Measurements from ENCODE around the gene SEPHS2.

DNA sequence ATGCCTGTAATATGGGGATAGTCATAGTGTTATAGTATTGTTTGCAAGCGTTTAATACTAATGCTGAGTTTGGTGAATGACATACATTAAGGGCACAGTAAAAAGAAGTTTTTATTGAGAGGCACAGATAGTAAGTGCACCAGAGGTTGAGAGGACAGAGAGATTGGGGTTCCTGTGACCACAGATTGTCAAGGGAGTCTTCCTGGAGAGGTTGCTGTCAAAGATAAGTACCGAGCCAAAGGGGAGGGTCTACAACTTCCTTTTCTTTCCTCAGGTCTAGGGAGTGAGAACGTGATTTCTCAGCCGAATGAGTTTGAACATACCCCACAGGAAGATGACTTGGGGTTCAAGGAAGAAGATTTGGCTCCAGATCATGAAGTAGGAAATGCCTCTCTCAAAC lies 48.6 kb downstream of the SEPHS2 start:
- TF ChIP-seq, protein P1, sequence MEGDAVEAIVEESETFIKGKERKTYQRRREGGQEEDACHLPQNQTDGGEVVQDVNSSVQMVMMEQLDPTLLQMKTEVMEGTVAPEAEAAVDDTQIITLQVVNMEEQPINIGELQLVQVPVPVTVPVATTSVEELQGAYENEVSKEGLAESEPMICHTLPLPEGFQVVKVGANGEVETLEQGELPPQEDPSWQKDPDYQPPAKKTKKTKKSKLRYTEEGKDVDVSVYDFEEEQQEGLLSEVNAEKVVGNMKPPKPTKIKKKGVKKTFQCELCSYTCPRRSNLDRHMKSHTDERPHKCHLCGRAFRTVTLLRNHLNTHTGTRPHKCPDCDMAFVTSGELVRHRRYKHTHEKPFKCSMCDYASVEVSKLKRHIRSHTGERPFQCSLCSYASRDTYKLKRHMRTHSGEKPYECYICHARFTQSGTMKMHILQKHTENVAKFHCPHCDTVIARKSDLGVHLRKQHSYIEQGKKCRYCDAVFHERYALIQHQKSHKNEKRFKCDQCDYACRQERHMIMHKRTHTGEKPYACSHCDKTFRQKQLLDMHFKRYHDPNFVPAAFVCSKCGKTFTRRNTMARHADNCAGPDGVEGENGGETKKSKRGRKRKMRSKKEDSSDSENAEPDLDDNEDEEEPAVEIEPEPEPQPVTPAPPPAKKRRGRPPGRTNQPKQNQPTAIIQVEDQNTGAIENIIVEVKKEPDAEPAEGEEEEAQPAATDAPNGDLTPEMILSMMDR (IDR thresholded peaks at IDR 0.05; ENCODE audit: insufficient read depth, low read length) = no peak
- no peak for TF ChIP-seq GABPA (IDR thresholded peaks at IDR 0.05; ENCODE audit: low read depth)
- TF ChIP-seq, protein P2, sequence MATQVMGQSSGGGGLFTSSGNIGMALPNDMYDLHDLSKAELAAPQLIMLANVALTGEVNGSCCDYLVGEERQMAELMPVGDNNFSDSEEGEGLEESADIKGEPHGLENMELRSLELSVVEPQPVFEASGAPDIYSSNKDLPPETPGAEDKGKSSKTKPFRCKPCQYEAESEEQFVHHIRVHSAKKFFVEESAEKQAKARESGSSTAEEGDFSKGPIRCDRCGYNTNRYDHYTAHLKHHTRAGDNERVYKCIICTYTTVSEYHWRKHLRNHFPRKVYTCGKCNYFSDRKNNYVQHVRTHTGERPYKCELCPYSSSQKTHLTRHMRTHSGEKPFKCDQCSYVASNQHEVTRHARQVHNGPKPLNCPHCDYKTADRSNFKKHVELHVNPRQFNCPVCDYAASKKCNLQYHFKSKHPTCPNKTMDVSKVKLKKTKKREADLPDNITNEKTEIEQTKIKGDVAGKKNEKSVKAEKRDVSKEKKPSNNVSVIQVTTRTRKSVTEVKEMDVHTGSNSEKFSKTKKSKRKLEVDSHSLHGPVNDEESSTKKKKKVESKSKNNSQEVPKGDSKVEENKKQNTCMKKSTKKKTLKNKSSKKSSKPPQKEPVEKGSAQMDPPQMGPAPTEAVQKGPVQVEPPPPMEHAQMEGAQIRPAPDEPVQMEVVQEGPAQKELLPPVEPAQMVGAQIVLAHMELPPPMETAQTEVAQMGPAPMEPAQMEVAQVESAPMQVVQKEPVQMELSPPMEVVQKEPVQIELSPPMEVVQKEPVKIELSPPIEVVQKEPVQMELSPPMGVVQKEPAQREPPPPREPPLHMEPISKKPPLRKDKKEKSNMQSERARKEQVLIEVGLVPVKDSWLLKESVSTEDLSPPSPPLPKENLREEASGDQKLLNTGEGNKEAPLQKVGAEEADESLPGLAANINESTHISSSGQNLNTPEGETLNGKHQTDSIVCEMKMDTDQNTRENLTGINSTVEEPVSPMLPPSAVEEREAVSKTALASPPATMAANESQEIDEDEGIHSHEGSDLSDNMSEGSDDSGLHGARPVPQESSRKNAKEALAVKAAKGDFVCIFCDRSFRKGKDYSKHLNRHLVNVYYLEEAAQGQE (IDR thresholded peaks at IDR 0.05; ENCODE audit: insufficient replicate concordance, low read depth) = no peak

Measured in HL-60 (cell line).